Esophagus muscularis mucosa (tissue), 3 donors: ENCODE measurements around the gene CGB3.
"Not testable (repeated sequence)": the region's sequence is repeated elsewhere in the genome, so short reads cannot be mapped to it uniquely, and the experiment has no call there.

Source experiments
- CTCF ChIP-seq, 3 experiments: fragments of 200-600 bp in 2 of 3; fragments of 450-650 bp in 1 of 3; sonication (generic) in 2 of 3; IDR thresholded peaks; one replicate each; pipeline ENCODE4 v1.5.1; 2017 to 2019; ENCODE audit warnings: antibody characterized with exemption in 3 of 3, mild to moderate bottlenecking in 2 of 3, moderate library complexity in 1 of 3
- POLR2AphosphoS5 ChIP-seq, 2 donors: sonication (generic); formaldehyde crosslinking; IDR thresholded peaks; one replicate each; pipeline ENCODE4 v1.6.1; 2017; ENCODE audit warnings: antibody characterized with exemption in 2 of 2

GRCh38 chr19:49050376-49051033 is 26.4 kb upstream of the CGB3 start:
- not testable (repeated sequence) for TF ChIP-seq CTCF, POLR2AphosphoS5 (IDR thresholded peaks at IDR 0.05)
